Stimulated activated CD8-positive, alpha-beta memory T cell treated with anti-CD3 and anti-CD28 coated beads, Interleukin-12 subunit alpha, Interleukin-12 subunit beta, amount 100 ng/mL, for 4 hours (primary cell): ENCODE measurements around the gene JOSD2.

ENCODE experiments used
- DNase-seq: peaks from one replicate; pipeline ENCODE4 v3.0.0-alpha.2; 2020; ENCODE audit warnings: low read depth

JOSD2 gene

GRCh38 chr19:50496189-50497021, 14.6 kb downstream of the JOSD2 start:
- DNase-seq = no peak

- DNase-seq = no peak
Observed at GRCh38 chr19:50495020-50495531, 15.9 kb downstream of the JOSD2 start.

DNA sequence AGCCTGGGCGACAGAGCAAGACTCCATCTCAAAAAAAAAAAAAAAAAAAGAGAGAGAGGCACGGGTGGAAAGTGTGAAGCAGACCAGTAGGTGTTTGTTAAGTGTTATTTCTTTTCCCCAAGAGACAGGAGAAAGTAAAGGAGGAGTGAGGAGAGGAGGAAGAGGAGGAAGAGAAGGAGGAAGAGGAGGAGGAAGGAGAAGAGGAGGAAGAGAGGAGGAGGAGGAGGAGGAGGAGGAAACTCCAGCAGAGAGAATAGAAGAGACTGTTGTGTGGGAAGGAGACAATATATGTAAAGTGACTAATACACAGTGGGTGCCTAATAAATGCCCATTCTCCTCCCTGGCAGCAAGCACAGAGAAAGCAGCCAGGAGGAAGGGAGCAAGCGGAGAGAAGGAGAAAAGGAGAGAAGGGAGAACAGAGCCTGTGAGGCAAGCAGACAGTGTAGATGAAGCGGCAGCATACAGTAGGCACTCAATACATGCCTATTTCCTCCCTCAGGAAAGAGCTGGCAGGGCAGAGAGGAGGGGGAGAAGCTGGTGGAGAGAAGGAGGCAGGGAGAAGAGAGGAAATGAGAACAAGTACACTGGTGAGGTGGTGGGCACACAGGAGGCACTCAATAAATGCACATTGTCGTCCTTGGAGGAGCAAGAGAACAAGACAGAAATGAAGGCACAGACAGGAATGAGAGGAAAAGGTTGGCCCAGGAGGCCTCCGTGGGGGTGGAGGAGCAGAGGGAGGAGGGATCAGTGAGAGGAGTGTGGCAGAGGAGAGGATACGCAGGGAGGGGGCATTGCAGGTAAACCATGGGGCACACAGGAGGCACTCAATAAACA, 16.6 kb downstream of the JOSD2 start:
- no peak for DNase-seq

- no peak for DNase-seq
Observed at GRCh38 chr19:50493171-50493570, 17.8 kb downstream of the JOSD2 start.

- no peak for DNase-seq
Observed at GRCh38 chr19:50492303-50493052, 18.5 kb downstream of the JOSD2 start.

DNA sequence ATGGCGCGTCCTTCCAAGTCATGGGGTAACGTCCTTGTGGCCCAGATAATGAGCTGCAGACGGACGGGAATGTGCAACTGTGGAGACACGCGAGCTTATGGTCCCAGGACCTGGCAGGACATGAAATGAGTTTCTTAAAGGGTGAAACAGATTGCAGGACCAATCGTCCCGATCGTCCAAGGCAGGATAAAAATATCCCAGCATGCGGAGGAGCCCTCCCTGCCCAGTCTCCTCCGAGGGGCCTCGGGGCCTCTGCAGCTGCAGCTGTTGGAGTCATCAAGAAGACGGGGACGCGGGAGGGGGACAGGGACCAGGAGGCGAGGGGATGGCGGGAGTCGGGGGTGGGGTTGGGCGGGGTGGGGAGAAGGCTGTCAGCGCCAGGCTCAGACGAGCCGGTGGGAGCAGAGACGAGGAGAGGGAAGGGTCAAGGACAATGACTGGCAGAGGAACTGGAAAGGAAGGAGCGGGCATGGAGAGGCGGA, 20.0 kb downstream of the JOSD2 start:
- DNase-seq = no peak

- no peak for DNase-seq
Observed at GRCh38 chr19:50490411-50490811, 20.6 kb downstream of the JOSD2 start.

GRCh38 chr19:50489461-50490011, 21.5 kb downstream of the JOSD2 start:
- no peak for DNase-seq

DNA sequence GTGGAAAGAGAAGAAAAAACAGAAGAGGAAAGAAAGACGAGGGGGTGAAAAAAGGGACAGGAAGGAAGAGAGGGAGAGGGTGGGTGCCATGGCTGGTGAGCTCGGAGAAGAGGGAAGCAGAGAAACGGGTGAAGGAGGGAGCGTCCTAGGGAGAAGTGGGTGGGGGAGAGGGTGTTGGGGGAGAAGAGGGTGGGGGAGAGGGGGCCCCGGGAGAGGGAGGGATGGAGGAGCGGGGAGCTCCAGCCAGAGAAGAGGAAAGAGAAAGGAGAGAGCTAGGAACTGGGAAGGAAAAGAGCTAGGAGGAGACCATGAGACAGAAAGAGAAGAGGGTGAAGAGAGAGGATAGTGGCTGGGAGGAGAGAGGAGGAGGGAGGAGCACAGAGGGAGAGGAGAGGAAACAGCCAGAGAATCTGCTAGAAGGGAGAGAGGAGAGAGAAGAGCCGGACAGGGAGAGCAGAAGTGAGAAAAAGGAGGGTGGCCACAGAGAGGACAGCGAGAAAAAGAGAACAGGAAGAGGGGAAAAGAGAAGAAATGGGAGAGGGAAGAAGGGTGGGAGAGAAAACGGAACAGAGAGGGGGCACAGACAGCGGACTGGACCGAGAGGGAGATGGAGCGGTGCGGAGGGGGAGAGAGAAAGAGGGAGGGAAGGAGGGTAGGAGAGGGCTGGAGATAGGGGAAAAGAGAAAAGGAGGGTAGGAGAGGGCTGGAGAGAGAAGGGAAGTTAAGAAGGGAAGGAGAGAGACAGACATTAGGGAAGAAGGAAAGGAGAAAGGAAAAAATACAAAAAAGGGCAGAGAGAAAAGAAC, 22.4 kb downstream of the JOSD2 start:
- DNase-seq = no peak

DNA sequence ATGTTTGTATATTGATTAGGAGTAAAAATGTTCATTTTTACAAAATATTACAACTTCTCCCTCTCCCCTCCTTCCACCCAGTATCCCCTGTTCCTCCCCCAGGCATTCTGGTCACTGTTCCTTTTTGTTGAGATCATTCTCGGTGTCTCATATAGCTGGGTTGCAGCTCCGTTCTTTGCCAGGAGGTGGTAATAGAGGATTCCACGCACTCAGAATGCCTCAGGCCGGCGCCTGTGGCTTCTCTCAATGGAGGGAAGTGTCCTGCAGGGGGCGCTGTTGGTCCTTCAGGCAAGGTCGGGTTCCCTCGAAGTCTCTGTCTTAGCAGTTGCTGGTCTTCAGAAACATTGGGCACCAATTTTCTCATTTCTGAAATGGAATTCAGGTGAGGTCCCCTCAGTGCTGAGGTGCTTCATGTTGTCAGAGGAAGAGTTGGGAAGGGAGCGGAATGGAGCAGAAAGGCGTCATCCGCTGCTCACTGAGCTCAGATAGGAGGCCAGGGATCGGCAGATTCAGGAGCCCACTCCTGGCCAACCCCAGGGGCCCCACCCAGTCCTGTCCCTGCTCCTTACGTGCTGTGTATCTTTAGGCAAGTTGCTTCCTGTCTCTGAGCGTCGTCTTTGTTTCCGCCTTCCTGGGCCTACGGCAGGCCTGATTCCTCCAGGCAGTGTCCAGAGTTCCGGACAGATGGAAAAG, 24.0 kb downstream of the JOSD2 start:
- no peak for DNase-seq

DNA sequence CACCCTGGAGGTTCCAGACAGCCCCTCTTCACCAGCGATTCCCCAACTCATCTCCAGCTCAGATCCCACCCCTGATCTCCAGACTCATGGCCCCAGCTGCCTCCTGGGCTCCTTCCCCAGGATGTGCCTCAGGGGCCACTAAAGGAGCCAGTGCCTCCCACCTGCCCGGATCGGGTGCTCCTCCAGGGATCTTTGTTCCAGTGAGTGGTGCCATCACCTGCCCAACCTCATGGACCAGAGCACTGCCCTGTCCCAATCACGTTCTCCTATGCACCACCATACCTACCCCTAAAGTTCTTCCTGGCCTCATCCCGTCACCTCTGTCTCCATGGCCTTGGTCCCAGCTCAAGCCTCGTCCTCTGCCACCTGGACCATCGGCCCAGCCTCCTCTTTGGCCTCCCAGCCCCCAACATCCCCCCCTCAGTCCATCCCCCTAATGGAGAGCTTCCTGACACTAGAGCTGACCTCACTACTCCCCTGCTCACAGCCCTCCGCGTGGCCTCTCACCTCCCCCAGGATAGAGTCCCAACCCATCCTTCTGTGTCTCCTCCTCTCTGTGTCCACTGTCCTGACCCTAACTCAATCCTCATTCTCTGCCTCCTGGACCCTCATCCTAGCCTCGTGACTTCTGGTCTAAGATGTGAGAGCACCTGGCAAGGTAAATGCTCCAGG, 25.6 kb downstream of the JOSD2 start:
- no peak for DNase-seq

- DNase-seq = no peak
Observed at GRCh38 chr19:50482916-50483315, 28.1 kb downstream of the JOSD2 start.

- no peak for DNase-seq
Observed at GRCh38 chr19:50482271-50482855, 28.6 kb downstream of the JOSD2 start.

DNA sequence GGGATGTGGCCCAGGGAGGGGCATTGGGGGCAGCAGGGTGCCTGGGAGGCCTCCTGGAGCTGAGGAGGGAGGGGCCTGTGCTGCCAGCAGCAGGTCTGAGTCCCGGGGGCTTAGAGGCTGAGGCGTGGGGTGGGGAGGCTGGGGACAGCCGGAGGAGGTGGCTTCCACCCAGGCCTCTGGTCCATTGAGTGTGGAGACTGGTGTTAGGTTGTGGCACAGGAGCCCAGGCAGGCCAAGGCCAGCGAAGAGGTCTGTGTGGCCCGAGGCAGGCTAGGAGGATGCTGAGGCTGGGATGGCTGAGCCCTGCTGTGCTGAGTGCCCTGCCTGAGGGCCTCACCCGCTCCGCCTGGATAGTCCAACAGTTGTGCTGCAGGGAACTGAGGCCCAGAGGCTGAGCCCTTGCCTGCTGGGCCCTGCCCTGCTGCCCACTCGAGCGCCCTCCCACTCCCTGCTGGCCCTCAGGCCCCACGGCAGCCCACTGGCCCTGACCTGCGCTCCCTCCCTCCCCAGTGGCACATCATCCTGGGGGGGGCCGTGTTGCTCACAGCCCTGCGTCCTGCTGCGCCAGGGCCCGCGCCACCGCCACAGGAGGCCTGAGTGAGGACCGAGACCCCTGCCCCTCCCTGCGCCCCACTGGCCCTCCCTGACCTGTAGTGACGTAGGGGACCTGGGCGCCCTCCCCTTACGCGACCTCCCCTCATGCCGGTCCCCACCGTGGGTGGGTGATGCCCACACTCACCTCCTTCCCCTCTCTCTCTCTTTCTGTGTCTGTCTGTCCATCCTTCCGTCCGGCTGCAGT, 29.4 kb downstream of the JOSD2 start:
- DNase-seq = no peak

GRCh38 chr19:50480281-50481111, 30.5 kb downstream of the JOSD2 start:
- DNase-seq = no peak

- DNase-seq = no peak
Observed at GRCh38 chr19:50479761-50480251, 31.2 kb downstream of the JOSD2 start.
